HCT116 (cell line): ENCODE measurements around the gene GPLD1. TPM values are rescaled to one million over a fixed set of nuclear protein-coding genes. Genes with fewer than 3 reads are reported as not detected.

ENCODE experiments used
- ATAC-seq: fragments of 200-7000 bp; cut with Tn5 transposase; 2 replicates; pipeline ENCODE4 v1.9.1; 2020; ENCODE audit warnings: mild to moderate bottlenecking, moderate library complexity
- BruUV-seq: library from RNA; stranded (reverse); fragments of 400-500 nt; replicated peaks from 2 replicates; lab custom pipeline; 2021; lab: Mats Ljungman, UMichigan
- CTCF ChIA-PET: fragments of 300-600 bp; sonication (Branson Sonifier 250); formaldehyde crosslinking; loops from one replicate; lab custom pipeline; 2021; ENCODE audit warnings: antibody characterized with exemption; lab: Charles Lee
- POLR2A ChIA-PET: fragments of 300-600, 350-600 bp; sonication (Branson Sonifier 250); formaldehyde crosslinking; loops from one replicate; lab custom pipeline; 2021; ENCODE audit warnings: antibody characterized with exemption; lab: Charles Lee
- RAD21 ChIA-PET, 2 experiments: fragments of 300-600 bp; sonication (Branson Sonifier 250); formaldehyde crosslinking; loops; one replicate each; lab custom pipeline; 2023; ENCODE audit warnings: low total read pairs in 2 of 2; ENCODE audit not compliant: uncharacterized antibody in 2 of 2, unreplicated experiment in 2 of 2, low non-redundant PET in 1 of 2; lab: Charles Lee
- DNase-seq: peaks from one replicate; pipeline ENCODE4 v3.0.0-alpha.2; 2010; ENCODE audit warnings: low read depth, low spot score
- H2AFZ ChIP-seq: fragments of 200-600 bp; shearing (Covaris generic), sonication (generic); 2 replicates; pipeline ENCODE4 v1.6.1; 2017; ENCODE audit warnings: low read depth, mixed run types, mixed read lengths, antibody characterized with exemption, low read length; ENCODE audit not compliant: poor library complexity, severe bottlenecking
- H3K27ac ChIP-seq: 2 replicates; pipeline ENCODE4 v1.5.1; 2012; ENCODE audit warnings: low read depth, low read length
- H3K27me3 ChIP-seq: fragments of 200-600 bp; sonication (generic); 2 replicates; pipeline ENCODE4 v1.6.1; 2016; ENCODE audit warnings: mixed run types, low read length, mixed read lengths; ENCODE audit not compliant: insufficient read depth
- H3K36me3 ChIP-seq, 2 experiments: fragments of 200-500 bp in 1 of 2; fragments of 200-600 bp in 1 of 2; sonication (Bioruptor generic) in 1 of 2; sonication (generic) in 1 of 2; 2 replicates each; pipeline versions ENCODE4 v1.5.1 to v1.6.1; 2014 to 2016; ENCODE audit warnings: low read length in 2 of 2, inconsistent platforms in 1 of 2, mixed read lengths in 1 of 2, mixed run types in 1 of 2; ENCODE audit not compliant: insufficient read depth in 2 of 2, control insufficient read depth in 1 of 2
- H3K4me1 ChIP-seq, 2 experiments: fragments of 200-600 bp in 1 of 2; sonication (generic) in 1 of 2; 2 replicates each; pipeline versions ENCODE4 v1.5.1 to v1.6.1; 2012 to 2017; ENCODE audit warnings: low read length in 2 of 2, inconsistent platforms in 1 of 2, mild to moderate bottlenecking in 1 of 2, mixed read lengths in 1 of 2, mixed run types in 1 of 2, moderate library complexity in 1 of 2; ENCODE audit not compliant: insufficient read depth in 2 of 2, control insufficient read depth in 1 of 2
- H3K4me2 ChIP-seq: fragments of 200-600 bp; sonication (generic); 2 replicates; pipeline ENCODE4 v1.6.1; 2017; ENCODE audit warnings: mixed run types, low read length, mixed read lengths
- H3K4me3 ChIP-seq, 2 experiments: fragments of 200-600 bp in 1 of 2; sonication (generic) in 1 of 2; replicated peaks in 1 of 2; 2 replicates each; pipeline ENCODE4 v1.5.1; 2011 to 2016; ENCODE audit warnings: low read length in 2 of 2, control low read depth in 1 of 2, low read depth in 1 of 2, mild to moderate bottlenecking in 1 of 2, mixed read lengths in 1 of 2, mixed run types in 1 of 2
- H3K79me2 ChIP-seq: fragments of 200-600 bp; sonication (generic); 2 replicates; pipeline ENCODE4 v1.6.1; 2017; ENCODE audit warnings: mild to moderate bottlenecking, mixed run types, low read length, moderate library complexity, mixed read lengths; ENCODE audit not compliant: insufficient read depth
- H3K9ac ChIP-seq: fragments of 200-600 bp; sonication (generic); 2 replicates; pipeline ENCODE4 v1.6.1; 2016; ENCODE audit warnings: low read length, mixed read lengths
- H3K9me2 ChIP-seq: fragments of 200-600 bp; sonication (generic), shearing (Covaris generic); 2 replicates; pipeline ENCODE4 v1.6.1; 2017; ENCODE audit warnings: mixed run types, mild to moderate bottlenecking, moderate library complexity; ENCODE audit not compliant: insufficient read depth
- H3K9me3 ChIP-seq, 2 experiments: fragments of 200-500 bp in 1 of 2; fragments of 200-600 bp in 1 of 2; sonication (Bioruptor generic) in 1 of 2; sonication (generic) in 1 of 2; 2 replicates each; pipeline ENCODE4 v1.6.1; 2014 to 2017; ENCODE audit warnings: low read length in 2 of 2, mixed read lengths in 2 of 2, inconsistent platforms in 1 of 2, low read depth in 1 of 2, mild to moderate bottlenecking in 1 of 2, mixed run types in 1 of 2, moderate library complexity in 1 of 2; ENCODE audit not compliant: control insufficient read depth in 1 of 2, insufficient read depth in 1 of 2
- H4K20me1 ChIP-seq: fragments of 200-600 bp; sonication (generic), shearing (Covaris generic); 2 replicates; pipeline ENCODE4 v1.6.1; 2017; ENCODE audit warnings: mixed run types, mild to moderate bottlenecking, moderate library complexity; ENCODE audit not compliant: insufficient read depth
- CBX3 ChIP-seq: IDR thresholded peaks from 2 replicates; pipeline ENCODE4 v1.6.1; 2012; ENCODE audit warnings: low read depth
- CEBPB ChIP-seq: IDR thresholded peaks from 2 replicates; pipeline ENCODE4 v1.6.1; 2012; ENCODE audit warnings: low read depth
- ELF1 ChIP-seq: IDR thresholded peaks from 2 replicates; pipeline ENCODE4 v1.6.1; 2012; ENCODE audit warnings: low read depth, borderline replicate concordance
- EZH2 ChIP-seq: fragments of 200-600 bp; sonication (generic); IDR thresholded peaks from 2 replicates; pipeline ENCODE4 v1.6.1; 2017; ENCODE audit warnings: antibody characterized with exemption, mixed run types
- POLR2A ChIP-seq: IDR thresholded peaks from 2 replicates; pipeline ENCODE4 v1.7.0; 2011; ENCODE audit warnings: borderline replicate concordance; ENCODE audit not compliant: insufficient read depth, insufficient read length; ENCODE audit errors: extremely low read depth
- RAD21 ChIP-seq: IDR thresholded peaks from 2 replicates; pipeline ENCODE4 v1.6.1; 2012; ENCODE audit warnings: low read depth, mild to moderate bottlenecking
- ZFX ChIP-seq: fragments of 450-650 bp; IDR thresholded peaks from 2 replicates; pipeline ENCODE4 v1.6.1; 2017
- ZNF274 ChIP-seq: fragments of 200-500 bp; sonication (Bioruptor generic); IDR thresholded peaks from 2 replicates; pipeline ENCODE4 v1.6.1; 2014; ENCODE audit warnings: mild to moderate bottlenecking, low read depth, low read length, inconsistent platforms
- intact Hi-C: fragments of 100-400 bp; cut with micrococcal nuclease; formaldehyde crosslinking; loops from 2 replicates; pipeline ENCODE4 v1.10.0; 2022
- total RNA-seq: library from RNA; stranded (reverse); gene quantifications from one replicate; pipeline ENCODE4 v1.2.1, GENCODE V29; 2021; ENCODE audit not compliant: unreplicated experiment

The GPLD1 gene
- total RNA-seq, 1 experiment from 2014 or later: 2.1 TPM

DNA sequence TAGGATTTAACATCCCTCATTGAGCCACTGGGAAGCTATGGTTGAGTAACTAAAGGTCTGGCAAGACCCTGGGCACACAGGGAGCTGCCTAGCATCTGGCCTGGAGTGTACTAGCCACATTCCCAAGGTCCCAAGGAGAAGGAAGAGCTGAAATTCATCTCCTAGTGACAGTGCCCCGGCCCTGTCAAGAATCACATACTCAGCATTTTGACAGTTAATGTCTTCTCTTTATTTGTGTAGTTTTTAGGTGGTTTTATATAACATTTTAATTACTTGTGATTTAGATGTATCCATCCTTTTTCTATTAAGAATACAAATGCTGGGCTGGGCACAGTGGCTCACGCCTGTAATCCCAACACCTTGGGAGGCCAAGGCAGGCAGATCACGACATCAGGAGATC is 45.8 kb upstream of the GPLD1 start:
- Histone ChIP-seq H3K4me1 (no peaks in the 10 kb centered on the region), H3K36me3 (no peaks in the 10 kb centered on the region), H3K27ac (no peak overlapping the region), H3K9ac (no peak overlapping the region), H4K20me1 (no peaks in the 10 kb centered on the region), H2AFZ (no peak overlapping the region), H3K4me3 (no peak overlapping the region), H3K79me2 (no peaks in the 10 kb centered on the region), H3K4me2 (no peak overlapping the region), H3K27me3 (no peaks in the 10 kb centered on the region), H3K9me3 (no peaks in the 10 kb centered on the region), H3K9me2 (no peaks in the 10 kb centered on the region)
- ATAC-seq (no peak), DNase-seq (no peak)
- ChIA-PET RAD21 (no interaction called here), CTCF (no interaction called here), POLR2A (no interaction called here)
- BruUV-seq: no TSS peak
- intact Hi-C loops: no loop called here
- TF ChIP-seq ZFX (no peak), CBX3 (no peak), RAD21 (no peak), POLR2A (no peak), CEBPB (no peak)

GRCh38 chr6:24534329-24534728 is 45.0 kb upstream of the GPLD1 start:
- BruUV-seq: no TSS peak

More at GRCh38 chr6:24534329-24534728, 45.0 kb upstream of the GPLD1 start:
- no peaks in the 10 kb centered on the region for H3K79me2 ChIP-seq
- DNase-seq (no peak), ATAC-seq (no peak)
- H3K4me1 ChIP-seq: no peaks in the 10 kb centered on the region
- no peak overlapping the region for H3K9ac ChIP-seq
- intact Hi-C loops: no loop called here
- H3K27me3 ChIP-seq: no peaks in the 10 kb centered on the region
- H3K4me2 ChIP-seq: no peak overlapping the region
- H2AFZ ChIP-seq: no peak overlapping the region
- no peak overlapping the region for H3K4me3 ChIP-seq
- CTCF ChIA-PET: interaction anchor here (1.6 kb wide), 1 partner anchor 13 kb away, joined by 5 read pairs; no protein-coding TSS in a partner anchor
- TF ChIP-seq CBX3: no peak
- no peak for TF ChIP-seq ZNF274
- no peak for TF ChIP-seq ZFX
- no peak for TF ChIP-seq EZH2
- no peak for TF ChIP-seq RAD21
- TF ChIP-seq ELF1: no peak
- H3K9me3 ChIP-seq: no peaks in the 10 kb centered on the region
- H3K9me2 ChIP-seq: no peaks in the 10 kb centered on the region
- H4K20me1 ChIP-seq: no peaks in the 10 kb centered on the region
- POLR2A ChIA-PET: no interaction called here
- no peaks in the 10 kb centered on the region for H3K36me3 ChIP-seq
- H3K27ac ChIP-seq: no peak overlapping the region
- RAD21 ChIA-PET: no interaction called here
